Measurements from ENCODE around the gene ARRB1.
"Not testable (repeated sequence)": the region's sequence is repeated elsewhere in the genome, so short reads cannot be mapped to it uniquely, and the experiment has no call there.

Gene ARRB1

GRCh38 chr11:75292943-75293342, 58.5 kb downstream of the ARRB1 start:
- no peak for DNase-seq

GRCh38 chr11:75291741-75292140, 59.7 kb downstream of the ARRB1 start:
- no peak for DNase-seq

- no peak for DNase-seq
These were observed 61.5 kb downstream of the ARRB1 start for GRCh38 chr11:75289919-75290318.

- no peak for DNase-seq
These were observed 62.0 kb downstream of the ARRB1 start for GRCh38 chr11:75289511-75289760.

- DNase-seq, result no peak
These were observed 63.9 kb downstream of the ARRB1 start for GRCh38 chr11:75287579-75287978.

GRCh38 chr11:75286826-75287465, 64.5 kb downstream of the ARRB1 start:
- DNase-seq, result no peak

- DNase-seq, result no peak
These were observed 65.6 kb downstream of the ARRB1 start for GRCh38 chr11:75285776-75286360.

- DNase-seq, result no peak
These were observed 68.0 kb downstream of the ARRB1 start for GRCh38 chr11:75283391-75283931.

GRCh38 chr11:75281469-75282095, 69.9 kb downstream of the ARRB1 start:
- DNase-seq, result no peak

GRCh38 chr11:75280770-75281468, 70.5 kb downstream of the ARRB1 start:
- DNase-seq, result no peak

- DNase-seq, result peak; percentile 50 to 56
These were observed 71.2 kb downstream of the ARRB1 start for GRCh38 chr11:75280227-75280701.

GRCh38 chr11:75279273-75279672, 72.2 kb downstream of the ARRB1 start:
- no peak for DNase-seq

- DNase-seq, result no peak
These were observed 73.3 kb downstream of the ARRB1 start for GRCh38 chr11:75277991-75278790.

- DNase-seq, result no peak
These were observed 74.2 kb downstream of the ARRB1 start for GRCh38 chr11:75277211-75277805.

- peak in 1 of 2 experiments; percentile 35 for DNase-seq
These were observed 74.8 kb downstream of the ARRB1 start for GRCh38 chr11:75276686-75277085.

GRCh38 chr11:75276186-75276585, 75.3 kb downstream of the ARRB1 start:
- DNase-seq, result no peak

- no peak for DNase-seq
These were observed 75.9 kb downstream of the ARRB1 start for GRCh38 chr11:75275581-75275980.

GRCh38 chr11:75274716-75275115, 76.7 kb downstream of the ARRB1 start:
- DNase-seq, result not testable (repeated sequence)

- DNase-seq, result no peak
These were observed 77.8 kb downstream of the ARRB1 start for GRCh38 chr11:75273411-75274391.

GRCh38 chr11:75272821-75273301, 78.6 kb downstream of the ARRB1 start:
- DNase-seq, result no peak

- no peak for DNase-seq
These were observed 79.1 kb downstream of the ARRB1 start for GRCh38 chr11:75272391-75272790.
